Epithelial cell of esophagus (primary cell): ENCODE measurements around the gene FAN1.

ENCODE experiments used
- DNase-seq: peaks from one replicate; pipeline ENCODE4 v3.0.0; 2010; ENCODE audit warnings: low read depth
- H3K4me3 ChIP-seq: 2 replicates; pipeline ENCODE4 v1.5.1; 2011; ENCODE audit warnings: mild to moderate bottlenecking, low read length, control low read depth
- TF ChIP-seq, protein P1 (sequence below): IDR thresholded peaks from 2 replicates; pipeline ENCODE4 v1.5.1; 2011; ENCODE audit warnings: low read depth, mild to moderate bottlenecking, low read length, control low read depth, inconsistent platforms; ENCODE audit not compliant: insufficient read depth; ENCODE audit errors: missing control alignments

The FAN1 gene

GRCh38 chr15:30903497-30904187 is at the start of gene FAN1:
FAN1 (plus strand) TSS chr15:30903915; CDS start chr15:30904664, 749 bp downstream.
- H3K4me3 ChIP-seq = peak within 1 kb of the TSS; percentile 61
- TF ChIP-seq, protein P1, sequence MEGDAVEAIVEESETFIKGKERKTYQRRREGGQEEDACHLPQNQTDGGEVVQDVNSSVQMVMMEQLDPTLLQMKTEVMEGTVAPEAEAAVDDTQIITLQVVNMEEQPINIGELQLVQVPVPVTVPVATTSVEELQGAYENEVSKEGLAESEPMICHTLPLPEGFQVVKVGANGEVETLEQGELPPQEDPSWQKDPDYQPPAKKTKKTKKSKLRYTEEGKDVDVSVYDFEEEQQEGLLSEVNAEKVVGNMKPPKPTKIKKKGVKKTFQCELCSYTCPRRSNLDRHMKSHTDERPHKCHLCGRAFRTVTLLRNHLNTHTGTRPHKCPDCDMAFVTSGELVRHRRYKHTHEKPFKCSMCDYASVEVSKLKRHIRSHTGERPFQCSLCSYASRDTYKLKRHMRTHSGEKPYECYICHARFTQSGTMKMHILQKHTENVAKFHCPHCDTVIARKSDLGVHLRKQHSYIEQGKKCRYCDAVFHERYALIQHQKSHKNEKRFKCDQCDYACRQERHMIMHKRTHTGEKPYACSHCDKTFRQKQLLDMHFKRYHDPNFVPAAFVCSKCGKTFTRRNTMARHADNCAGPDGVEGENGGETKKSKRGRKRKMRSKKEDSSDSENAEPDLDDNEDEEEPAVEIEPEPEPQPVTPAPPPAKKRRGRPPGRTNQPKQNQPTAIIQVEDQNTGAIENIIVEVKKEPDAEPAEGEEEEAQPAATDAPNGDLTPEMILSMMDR = no peak
- peak; percentile 95 for DNase-seq

GRCh38 chr15:30859091-30859874 is 44.4 kb upstream of the FAN1 start:
- TF ChIP-seq, protein P1 = peak; percentile 75
- no peak overlapping the region for H3K4me3 ChIP-seq
- DNase-seq = peak; percentile 41

DNA sequence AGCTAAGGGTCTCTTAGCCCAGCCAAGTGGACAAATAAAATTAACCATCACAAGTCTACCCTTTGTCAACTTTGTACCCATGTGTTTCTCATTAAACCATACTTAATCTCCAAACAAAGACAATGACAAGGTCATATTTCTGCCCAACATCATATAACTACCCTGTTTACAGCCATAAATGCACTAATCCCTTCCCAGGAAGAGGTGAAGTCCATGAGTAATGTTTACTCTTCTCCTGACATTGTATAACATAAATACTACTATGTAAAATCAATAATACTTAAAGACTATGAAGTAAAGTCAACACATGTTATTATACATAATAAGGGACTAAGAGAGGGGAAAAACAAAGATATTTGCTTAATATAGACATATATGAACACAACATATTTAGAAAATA is 38.5 kb upstream of the FAN1 start:
- no peak overlapping the region for H3K4me3 ChIP-seq
- DNase-seq = no peak
- TF ChIP-seq, protein P1 = no peak

DNA sequence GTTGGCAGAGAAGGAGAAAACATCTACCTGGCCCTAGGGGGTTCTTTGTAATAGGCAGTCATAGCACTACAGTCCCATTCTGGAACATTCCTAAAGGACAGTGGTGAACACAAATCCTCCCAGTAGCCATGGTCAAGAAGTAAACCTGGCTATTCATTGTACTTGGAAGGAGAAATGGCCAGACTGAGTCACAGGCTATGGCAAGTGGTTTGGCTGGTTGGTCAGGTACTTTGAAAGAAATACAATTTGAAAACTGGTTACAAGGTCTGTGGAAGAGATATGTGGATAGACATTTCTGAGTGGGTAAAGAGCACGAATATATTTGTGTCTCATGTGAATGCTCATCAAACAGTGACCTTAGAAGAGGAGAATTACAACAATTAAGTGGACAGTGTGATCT is 33.0 kb upstream of the FAN1 start:
- H3K4me3 ChIP-seq = no peak overlapping the region
- TF ChIP-seq, protein P1 = no peak
- peak; percentile 44 for DNase-seq

DNA sequence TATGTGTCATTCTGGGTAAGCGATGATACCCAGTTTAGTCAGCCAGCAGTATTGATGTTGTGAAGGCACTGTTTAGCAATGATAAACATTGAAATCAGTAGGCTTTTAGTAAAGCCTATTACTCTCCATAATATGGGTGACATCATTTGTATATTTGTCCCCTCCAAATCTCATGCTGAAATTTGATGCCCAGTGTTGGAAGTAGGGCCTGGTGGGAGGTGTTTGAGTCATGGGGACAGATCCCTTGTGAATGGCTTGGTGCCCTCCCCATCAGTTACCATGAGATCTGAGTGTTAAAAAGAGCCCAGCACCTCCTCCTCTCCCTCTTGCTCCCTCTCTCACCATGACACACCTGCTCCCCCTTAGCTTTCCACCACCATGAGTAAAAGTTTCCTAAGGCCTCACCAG is 31.4 kb upstream of the FAN1 start:
- peak; percentile 41 for DNase-seq
- no peak overlapping the region for H3K4me3 ChIP-seq
- TF ChIP-seq, protein P1 = no peak

DNA sequence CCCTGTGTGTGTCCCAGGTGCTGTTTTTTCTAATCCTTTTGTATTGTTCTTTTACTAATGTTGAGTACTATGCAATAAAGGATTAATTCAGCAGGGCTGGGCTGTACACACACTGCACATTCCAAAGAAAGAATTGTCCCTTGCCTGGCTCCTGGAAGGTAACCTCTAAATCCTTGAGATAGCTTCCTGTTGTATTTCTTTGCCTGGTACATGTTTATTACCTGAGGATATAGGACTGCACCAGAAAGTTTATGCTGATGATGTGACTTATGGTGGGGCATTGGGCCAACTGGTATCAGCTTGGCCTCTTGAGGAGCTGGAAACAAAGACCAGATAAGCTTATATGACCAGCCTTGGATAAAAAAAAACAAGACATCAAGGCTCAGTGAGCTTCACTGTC is 26.6 kb upstream of the FAN1 start:
- DNase-seq = no peak
- TF ChIP-seq, protein P1 = no peak
- no peak overlapping the region for H3K4me3 ChIP-seq
